Epithelial cell of prostate (primary cell): ENCODE data around the gene CYS1.
"Not testable (repeated sequence)": the region's sequence is repeated elsewhere in the genome, so short reads cannot be mapped to it uniquely, and the experiment has no call there.

Experiments used
- DNase-seq: peaks from one replicate; pipeline ENCODE4 v3.0.0-alpha.2; 2011; ENCODE audit warnings: low read depth, low spot score
- H3K27ac ChIP-seq: fragments of 450-650 bp; 2 replicates; pipeline ENCODE4 v1.5.1; 2017; ENCODE audit warnings: mild to moderate bottlenecking

CYS1 gene

GRCh38 chr2:10079870-10080535 lies at the start of gene CYS1:
Gene CYS1, minus strand, starts transcription at chr2:10080411. Its CDS starts 188 bp downstream, at chr2:10080223.
- H3K27ac ChIP-seq: no peak within 1 kb of the TSS

GRCh38 chr2:10129490-10129889 lies 49.3 kb upstream of the CYS1 start:
- no peak for DNase-seq
- H3K27ac ChIP-seq: no peak overlapping the region

More at GRCh38 chr2:10079870-10080535, at the start of gene CYS1:
- DNase-seq: no peak

- no peak overlapping the region for H3K27ac ChIP-seq
- DNase-seq: no peak
Observed at GRCh38 chr2:10128420-10128819, 48.2 kb upstream of the CYS1 start.

- DNase-seq: no peak
- H3K27ac ChIP-seq: no peak overlapping the region
Observed at GRCh38 chr2:10126632-10127026, 46.4 kb upstream of the CYS1 start.

- no peak for DNase-seq
- H3K27ac ChIP-seq: no peak overlapping the region
Observed at GRCh38 chr2:10125842-10126631, 45.8 kb upstream of the CYS1 start.

- H3K27ac ChIP-seq: peak overlapping the region; percentile 45
- DNase-seq: no peak
Observed at GRCh38 chr2:10124538-10125045, 44.4 kb upstream of the CYS1 start.

GRCh38 chr2:10123281-10123680 lies 43.1 kb upstream of the CYS1 start:
- H3K27ac ChIP-seq: peak overlapping the region; percentile 45
- no peak for DNase-seq

- peak within 1 kb of the TSS; percentile 83 for H3K27ac ChIP-seq
Observed at GRCh38 chr2:10122500-10123280, 42.5 kb upstream of the CYS1 start, which contains the start of gene RRM2. Gene RRM2, plus strand, starts transcription at chr2:10122739. Its CDS starts 60 bp downstream, at chr2:10122799.

GRCh38 chr2:10120877-10121574 lies 40.8 kb upstream of the CYS1 start:
- DNase-seq: no peak
- peak overlapping the region; percentile 83 for H3K27ac ChIP-seq

More at GRCh38 chr2:10122500-10123280, 42.5 kb upstream of the CYS1 start, which contains the start of gene RRM2:
- DNase-seq: no peak

GRCh38 chr2:10120158-10120876 lies 40.1 kb upstream of the CYS1 start:
- peak overlapping the region; percentile 83 for H3K27ac ChIP-seq
- no peak for DNase-seq

- H3K27ac ChIP-seq: peak overlapping the region; percentile 83
- no peak for DNase-seq
Observed at GRCh38 chr2:10119601-10120157, 39.5 kb upstream of the CYS1 start.

- H3K27ac ChIP-seq: no peak overlapping the region
- DNase-seq: no peak
Observed at GRCh38 chr2:10119027-10119325, 38.8 kb upstream of the CYS1 start.

- no peak overlapping the region for H3K27ac ChIP-seq
- DNase-seq: no peak
Observed at GRCh38 chr2:10109311-10109710, 29.1 kb upstream of the CYS1 start.

GRCh38 chr2:10104906-10105305 lies 24.7 kb upstream of the CYS1 start:
- H3K27ac ChIP-seq, DNase-seq: not testable (repeated sequence)

- H3K27ac ChIP-seq: no peak overlapping the region
- no peak for DNase-seq
Observed at GRCh38 chr2:10103179-10103578, 23.0 kb upstream of the CYS1 start.

GRCh38 chr2:10101491-10101890 lies 21.3 kb upstream of the CYS1 start:
- no peak for DNase-seq
- H3K27ac ChIP-seq: no peak overlapping the region

GRCh38 chr2:10097352-10098148 lies 17.3 kb upstream of the CYS1 start:
- no peak overlapping the region for H3K27ac ChIP-seq
- peak; percentile 12 for DNase-seq

GRCh38 chr2:10096641-10097040 lies 16.4 kb upstream of the CYS1 start:
- no peak overlapping the region for H3K27ac ChIP-seq
- DNase-seq: no peak
